IMR-90 (cell line): Measurements from ENCODE around the gene ZNF207.

Experiments used
- BHLHE40 ChIP-seq: fragments of 150-350 bp; IDR thresholded peaks from 2 replicates; pipeline ENCODE4 v1.6.1; 2016; ENCODE audit warnings: mild to moderate bottlenecking, low read depth, low read length
- CEBPB ChIP-seq: IDR thresholded peaks from 2 replicates; pipeline ENCODE4 v1.6.1; 2012; ENCODE audit warnings: low read depth, low read length, improper control_type of control experiment
- CHD1 ChIP-seq: IDR thresholded peaks from 2 replicates; pipeline ENCODE4 v1.6.1; 2012; ENCODE audit warnings: low read depth, low read length, improper control_type of control experiment
- MAFK ChIP-seq: IDR thresholded peaks from 2 replicates; pipeline ENCODE4 v1.6.1; 2012; ENCODE audit warnings: low read depth, low read length, improper control_type of control experiment
- MXI1 ChIP-seq: IDR thresholded peaks from 2 replicates; pipeline ENCODE4 v1.6.1; 2012; ENCODE audit warnings: low read depth, mild to moderate bottlenecking, low read length, moderate library complexity, borderline replicate concordance
- POLR2A ChIP-seq: IDR thresholded peaks from 2 replicates; pipeline ENCODE4 v1.6.1; 2012; ENCODE audit warnings: mild to moderate bottlenecking, low read depth, low read length
- RAD21 ChIP-seq: IDR thresholded peaks from 2 replicates; pipeline ENCODE4 v1.6.1; 2012; ENCODE audit warnings: low read length, improper control_type of control experiment
- RFX5 ChIP-seq: IDR thresholded peaks from 2 replicates; pipeline ENCODE4 v1.8.0; 2012; ENCODE audit warnings: low read depth, mild to moderate bottlenecking, low read length, moderate library complexity
- SMC3 ChIP-seq: fragments of 150-350 bp; IDR thresholded peaks from 2 replicates; pipeline ENCODE4 v1.6.1; 2016; ENCODE audit warnings: low read depth, mild to moderate bottlenecking, antibody characterized with exemption, low read length, moderate library complexity
- TF ChIP-seq, protein P1 (sequence below): conservative IDR thresholded peaks from 2 replicates; pipeline ENCODE4 v1.5.1; 2012; ENCODE audit warnings: mild to moderate bottlenecking, low read depth, low read length, improper control_type of control experiment
- TF ChIP-seq, protein P2 (sequence below): fragments of 150-350 bp; IDR thresholded peaks from 2 replicates; pipeline ENCODE4 v1.6.1; 2016; ENCODE audit warnings: low read depth, mild to moderate bottlenecking, low read length, moderate library complexity, borderline replicate concordance

DNA sequence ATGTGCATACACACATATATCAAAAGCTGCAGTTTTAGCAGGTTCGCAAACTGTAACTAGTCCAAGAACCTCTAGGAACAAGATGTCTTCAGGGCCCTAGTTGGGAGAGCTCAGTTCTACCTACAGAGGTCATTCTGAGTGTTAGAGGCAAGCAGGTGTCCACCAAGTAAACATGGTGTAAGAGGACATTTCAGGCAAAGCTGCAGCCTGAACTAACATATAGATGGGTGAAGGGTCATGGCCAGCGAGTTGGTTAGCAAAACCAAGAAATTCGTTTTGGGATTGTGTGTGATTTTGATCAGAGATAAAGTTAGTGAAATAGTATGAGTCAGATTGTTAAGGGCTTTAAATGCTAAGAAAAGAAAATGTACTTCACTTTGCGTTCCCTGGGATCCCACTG is 32.6 kb upstream of the ZNF207 start:
- no peak for TF ChIP-seq POLR2A
- TF ChIP-seq, protein P1, sequence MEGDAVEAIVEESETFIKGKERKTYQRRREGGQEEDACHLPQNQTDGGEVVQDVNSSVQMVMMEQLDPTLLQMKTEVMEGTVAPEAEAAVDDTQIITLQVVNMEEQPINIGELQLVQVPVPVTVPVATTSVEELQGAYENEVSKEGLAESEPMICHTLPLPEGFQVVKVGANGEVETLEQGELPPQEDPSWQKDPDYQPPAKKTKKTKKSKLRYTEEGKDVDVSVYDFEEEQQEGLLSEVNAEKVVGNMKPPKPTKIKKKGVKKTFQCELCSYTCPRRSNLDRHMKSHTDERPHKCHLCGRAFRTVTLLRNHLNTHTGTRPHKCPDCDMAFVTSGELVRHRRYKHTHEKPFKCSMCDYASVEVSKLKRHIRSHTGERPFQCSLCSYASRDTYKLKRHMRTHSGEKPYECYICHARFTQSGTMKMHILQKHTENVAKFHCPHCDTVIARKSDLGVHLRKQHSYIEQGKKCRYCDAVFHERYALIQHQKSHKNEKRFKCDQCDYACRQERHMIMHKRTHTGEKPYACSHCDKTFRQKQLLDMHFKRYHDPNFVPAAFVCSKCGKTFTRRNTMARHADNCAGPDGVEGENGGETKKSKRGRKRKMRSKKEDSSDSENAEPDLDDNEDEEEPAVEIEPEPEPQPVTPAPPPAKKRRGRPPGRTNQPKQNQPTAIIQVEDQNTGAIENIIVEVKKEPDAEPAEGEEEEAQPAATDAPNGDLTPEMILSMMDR, result no peak
- TF ChIP-seq BHLHE40, result no peak
- no peak for TF ChIP-seq CEBPB
- TF ChIP-seq, protein P2, sequence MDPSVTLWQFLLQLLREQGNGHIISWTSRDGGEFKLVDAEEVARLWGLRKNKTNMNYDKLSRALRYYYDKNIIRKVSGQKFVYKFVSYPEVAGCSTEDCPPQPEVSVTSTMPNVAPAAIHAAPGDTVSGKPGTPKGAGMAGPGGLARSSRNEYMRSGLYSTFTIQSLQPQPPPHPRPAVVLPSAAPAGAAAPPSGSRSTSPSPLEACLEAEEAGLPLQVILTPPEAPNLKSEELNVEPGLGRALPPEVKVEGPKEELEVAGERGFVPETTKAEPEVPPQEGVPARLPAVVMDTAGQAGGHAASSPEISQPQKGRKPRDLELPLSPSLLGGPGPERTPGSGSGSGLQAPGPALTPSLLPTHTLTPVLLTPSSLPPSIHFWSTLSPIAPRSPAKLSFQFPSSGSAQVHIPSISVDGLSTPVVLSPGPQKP, result no peak
- no peak for TF ChIP-seq SMC3
- no peak for TF ChIP-seq CHD1
- TF ChIP-seq RFX5, result no peak
- TF ChIP-seq MXI1, result no peak
- no peak for TF ChIP-seq RAD21
- TF ChIP-seq MAFK, result no peak
